Measurements from ENCODE around the gene ADAMTSL1.

Gene ADAMTSL1

GRCh38 chr9:18516965-18517364 lies 43.0 kb downstream of the ADAMTSL1 start:
- H3K9me2 ChIP-seq (replicated peaks; ENCODE audit: low read depth, low read length): no peaks in the 10 kb centered on the region
- H3K36me3 ChIP-seq (ENCODE audit: insufficient read depth, low read length): no peaks in the 10 kb centered on the region
- no peaks in the 10 kb centered on the region for H3K79me2 ChIP-seq (ENCODE audit: insufficient read depth, low read length)
- no peak overlapping the region for H3K9ac ChIP-seq (ENCODE audit: low read depth, low read length, poor library complexity, severe bottlenecking)
- H3K27me3 ChIP-seq (ENCODE audit: insufficient read depth, low read length, poor library complexity, severe bottlenecking): no peaks in the 10 kb centered on the region
- no peak overlapping the region for H3K4me3 ChIP-seq (ENCODE audit: low read length, poor library complexity, severe bottlenecking)
- no peak overlapping the region for H2AFZ ChIP-seq (ENCODE audit: low read length)
- no peaks in the 10 kb centered on the region for H3K4me1 ChIP-seq (ENCODE audit: insufficient read depth, low read length, poor library complexity, severe bottlenecking)
- H3K4me2 ChIP-seq (ENCODE audit: low read depth, low read length, poor library complexity, severe bottlenecking): no peak overlapping the region
- no peaks in the 10 kb centered on the region for H4K20me1 ChIP-seq (ENCODE audit: insufficient read depth, low read length, poor library complexity, severe bottlenecking)
- no peaks in the 10 kb centered on the region for H3K9me3 ChIP-seq (ENCODE audit: insufficient read depth, low read depth, low read length)
- no peak for TF ChIP-seq EZH2phosphoT487 (IDR thresholded peaks at IDR 0.05; ENCODE audit: borderline replicate concordance)
- TF ChIP-seq, protein P1, sequence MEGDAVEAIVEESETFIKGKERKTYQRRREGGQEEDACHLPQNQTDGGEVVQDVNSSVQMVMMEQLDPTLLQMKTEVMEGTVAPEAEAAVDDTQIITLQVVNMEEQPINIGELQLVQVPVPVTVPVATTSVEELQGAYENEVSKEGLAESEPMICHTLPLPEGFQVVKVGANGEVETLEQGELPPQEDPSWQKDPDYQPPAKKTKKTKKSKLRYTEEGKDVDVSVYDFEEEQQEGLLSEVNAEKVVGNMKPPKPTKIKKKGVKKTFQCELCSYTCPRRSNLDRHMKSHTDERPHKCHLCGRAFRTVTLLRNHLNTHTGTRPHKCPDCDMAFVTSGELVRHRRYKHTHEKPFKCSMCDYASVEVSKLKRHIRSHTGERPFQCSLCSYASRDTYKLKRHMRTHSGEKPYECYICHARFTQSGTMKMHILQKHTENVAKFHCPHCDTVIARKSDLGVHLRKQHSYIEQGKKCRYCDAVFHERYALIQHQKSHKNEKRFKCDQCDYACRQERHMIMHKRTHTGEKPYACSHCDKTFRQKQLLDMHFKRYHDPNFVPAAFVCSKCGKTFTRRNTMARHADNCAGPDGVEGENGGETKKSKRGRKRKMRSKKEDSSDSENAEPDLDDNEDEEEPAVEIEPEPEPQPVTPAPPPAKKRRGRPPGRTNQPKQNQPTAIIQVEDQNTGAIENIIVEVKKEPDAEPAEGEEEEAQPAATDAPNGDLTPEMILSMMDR (conservative IDR thresholded peaks at IDR 0.05; ENCODE audit: low read length): no peak
- H3F3A ChIP-seq (ENCODE audit: low read depth): no peaks in the 10 kb centered on the region

GRCh38 chr9:18520416-18521047 lies 46.6 kb downstream of the ADAMTSL1 start:
- Histone ChIP-seq H3K27me3 (ENCODE audit: insufficient read depth, low read length, poor library complexity, severe bottlenecking) (no peaks in the 10 kb centered on the region), H3F3A (ENCODE audit: low read depth) (no peaks in the 10 kb centered on the region), H3K36me3 (ENCODE audit: insufficient read depth, low read length) (no peaks in the 10 kb centered on the region), H3K79me2 (ENCODE audit: insufficient read depth, low read length) (no peaks in the 10 kb centered on the region), H3K9ac (ENCODE audit: low read depth, low read length, poor library complexity, severe bottlenecking) (no peak overlapping the region), H3K4me2 (ENCODE audit: low read depth, low read length, poor library complexity, severe bottlenecking) (no peak overlapping the region), H3K9me2 (replicated peaks; ENCODE audit: low read depth, low read length) (no peaks in the 10 kb centered on the region), H3K9me3 (ENCODE audit: insufficient read depth, low read depth, low read length) (no peaks in the 10 kb centered on the region), H3K4me3 (ENCODE audit: low read length, poor library complexity, severe bottlenecking) (no peak overlapping the region), H4K20me1 (ENCODE audit: insufficient read depth, low read length, poor library complexity, severe bottlenecking) (no peaks in the 10 kb centered on the region), H3K4me1 (ENCODE audit: insufficient read depth, low read length, poor library complexity, severe bottlenecking) (no peaks in the 10 kb centered on the region), H2AFZ (ENCODE audit: low read length) (no peak overlapping the region)
- TF ChIP-seq, protein P1 (conservative IDR thresholded peaks at IDR 0.05; ENCODE audit: low read length): no peak
- TF ChIP-seq EZH2phosphoT487 (IDR thresholded peaks at IDR 0.05; ENCODE audit: borderline replicate concordance): no peak

DNA sequence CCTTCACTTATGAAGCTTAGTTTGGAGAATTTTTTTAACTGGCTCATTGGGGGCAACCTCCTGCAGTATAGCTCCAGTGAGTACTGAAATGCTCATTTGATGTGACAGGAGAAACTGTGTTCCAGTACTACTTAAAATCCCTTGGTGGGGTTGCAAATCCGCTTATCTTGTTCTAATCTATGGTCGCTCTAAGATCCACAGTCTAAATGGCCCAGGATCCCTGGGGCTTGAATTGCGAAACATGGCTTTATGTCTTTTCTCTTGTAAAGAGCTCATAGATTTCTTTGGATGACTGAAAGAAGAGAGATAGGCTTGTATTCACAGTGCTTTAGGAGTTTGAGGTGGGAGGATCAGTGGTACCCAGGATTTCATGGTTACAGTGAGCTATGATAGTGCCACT lies 52.7 kb downstream of the ADAMTSL1 start:
- no peaks in the 10 kb centered on the region for H3K4me1 ChIP-seq (ENCODE audit: insufficient read depth, low read length, poor library complexity, severe bottlenecking)
- no peak overlapping the region for H3K4me3 ChIP-seq (ENCODE audit: low read length, poor library complexity, severe bottlenecking)
- no peaks in the 10 kb centered on the region for H3K27me3 ChIP-seq (ENCODE audit: insufficient read depth, low read length, poor library complexity, severe bottlenecking)
- no peak for TF ChIP-seq EZH2phosphoT487 (IDR thresholded peaks at IDR 0.05; ENCODE audit: borderline replicate concordance)
- TF ChIP-seq, protein P1 (conservative IDR thresholded peaks at IDR 0.05; ENCODE audit: low read length): no peak
- no peaks in the 10 kb centered on the region for H3K36me3 ChIP-seq (ENCODE audit: insufficient read depth, low read length)
- no peak overlapping the region for H3K9ac ChIP-seq (ENCODE audit: low read depth, low read length, poor library complexity, severe bottlenecking)
- H3K9me3 ChIP-seq (ENCODE audit: insufficient read depth, low read depth, low read length): no peaks in the 10 kb centered on the region
- H2AFZ ChIP-seq (ENCODE audit: low read length): no peak overlapping the region
- no peaks in the 10 kb centered on the region for H3F3A ChIP-seq (ENCODE audit: low read depth)
- no peaks in the 10 kb centered on the region for H3K9me2 ChIP-seq (replicated peaks; ENCODE audit: low read depth, low read length)
- no peaks in the 10 kb centered on the region for H3K79me2 ChIP-seq (ENCODE audit: insufficient read depth, low read length)
- H3K4me2 ChIP-seq (ENCODE audit: low read depth, low read length, poor library complexity, severe bottlenecking): no peak overlapping the region
- no peaks in the 10 kb centered on the region for H4K20me1 ChIP-seq (ENCODE audit: insufficient read depth, low read length, poor library complexity, severe bottlenecking)
